ENCODE results near the gene DKC1. TPM values are rescaled to one million over a fixed set of nuclear protein-coding genes. Genes with fewer than 3 reads are reported as not detected.

DKC1 gene
- total RNA-seq, 1 experiment from 2014 or later = 123 TPM

GRCh38 chrX:154751669-154752271 is 10.9 kb upstream of the DKC1 start:
- no peak for TF ChIP-seq CBX3 (IDR thresholded peaks at IDR 0.05; ENCODE audit: low read depth)
- TF ChIP-seq ELF1 (IDR thresholded peaks at IDR 0.05; ENCODE audit: borderline replicate concordance, low read depth) = no peak
- Histone ChIP-seq H3K4me3 (replicated peaks in 1 of 2; ENCODE audit: low read depth in 1 of 2, low read length in 2 of 2) (no peak overlapping the region), H3K79me2 (ENCODE audit: insufficient read depth, low read length) (no peaks in the 10 kb centered on the region), H3K27ac (ENCODE audit: low read depth, low read length) (no peak overlapping the region), H3K9me3 (ENCODE audit: control insufficient read depth in 1 of 2, insufficient read depth in 1 of 2, low read depth in 1 of 2, low read length in 2 of 2) (no peaks in the 10 kb centered on the region), H3K9ac (ENCODE audit: low read length) (no peak overlapping the region), H3K36me3 (ENCODE audit: control insufficient read depth in 1 of 2, insufficient read depth in 2 of 2, low read length in 2 of 2) (no peaks in the 10 kb centered on the region), H3K4me1 (ENCODE audit: control insufficient read depth in 1 of 2, insufficient read depth in 2 of 2, low read length in 2 of 2) (peaks cover 0 to 3% of the 10 kb centered on the region in 2 experiments; a peak in 1 of 4 replicates), H3K4me2 (ENCODE audit: low read length) (no peak overlapping the region), H2AFZ (ENCODE audit: low read depth, low read length, poor library complexity, severe bottlenecking) (no peak overlapping the region), H3K27me3 (ENCODE audit: insufficient read depth, low read length) (peaks cover 5% of the 10 kb centered on the region; the same call in 1 of the 2 replicates), H3K9me2 (ENCODE audit: insufficient read depth) (no peaks in the 10 kb centered on the region), H4K20me1 (ENCODE audit: insufficient read depth) (no peaks in the 10 kb centered on the region)
- ATAC-seq = no peak
- intact Hi-C loops (cut with micrococcal nuclease) = no loop called here
- ChIA-PET RAD21 (ENCODE audit: low non-redundant PET in 1 of 2, low total read pairs in 2 of 2, uncharacterized antibody in 2 of 2, unreplicated experiment in 2 of 2) (no interaction called here), POLR2A (no interaction called here), CTCF (no interaction called here)
- DNase-seq (ENCODE audit: low read depth, low spot score) = no peak
- BruUV-seq (replicated peaks) = no TSS peak

- RAD21 ChIA-PET (ENCODE audit: low non-redundant PET in 1 of 2, low total read pairs in 2 of 2, uncharacterized antibody in 2 of 2, unreplicated experiment in 2 of 2) = no interaction called here
- H3K9ac ChIP-seq (ENCODE audit: low read length) = no peak overlapping the region
- CTCF ChIA-PET = no interaction called here
- H4K20me1 ChIP-seq (ENCODE audit: insufficient read depth) = no peaks in the 10 kb centered on the region
- intact Hi-C loops (cut with micrococcal nuclease) = no loop called here
- H3K27me3 ChIP-seq (ENCODE audit: insufficient read depth, low read length) = no peaks in the 10 kb centered on the region
- POLR2A ChIA-PET = no interaction called here
- H3K36me3 ChIP-seq (ENCODE audit: control insufficient read depth in 1 of 2, insufficient read depth in 2 of 2, low read length in 2 of 2) = no peaks in the 10 kb centered on the region
- H3K27ac ChIP-seq (ENCODE audit: low read depth, low read length) = no peak overlapping the region
- H3K4me1 ChIP-seq (ENCODE audit: control insufficient read depth in 1 of 2, insufficient read depth in 2 of 2, low read length in 2 of 2) = peaks cover 0 to 5% of the 10 kb centered on the region in 2 experiments; a peak in 1 of 4 replicates
- H3K9me2 ChIP-seq (ENCODE audit: insufficient read depth) = no peaks in the 10 kb centered on the region
- no peak overlapping the region for H3K4me3 ChIP-seq (replicated peaks in 1 of 2; ENCODE audit: low read depth in 1 of 2, low read length in 2 of 2)
- DNase-seq (ENCODE audit: low read depth, low spot score) (no peak), ATAC-seq (no peak)
- H3K79me2 ChIP-seq (ENCODE audit: insufficient read depth, low read length) = peaks cover 9% of the 10 kb centered on the region
- no peak overlapping the region for H2AFZ ChIP-seq (ENCODE audit: low read depth, low read length, poor library complexity, severe bottlenecking)
- no peak overlapping the region for H3K4me2 ChIP-seq (ENCODE audit: low read length)
- BruUV-seq (replicated peaks) = no TSS peak
- no peak for TF ChIP-seq ZNF274 (IDR thresholded peaks at IDR 0.05; ENCODE audit: low read depth, low read length)
- no peak for TF ChIP-seq ATF3 (IDR thresholded peaks at IDR 0.05)
- no peak for TF ChIP-seq CEBPB (IDR thresholded peaks at IDR 0.05; ENCODE audit: low read depth)
- no peak for TF ChIP-seq TCF7L2 (IDR thresholded peaks at IDR 0.05; ENCODE audit: borderline replicate concordance, extremely low read depth, insufficient read depth, insufficient read length)
- TF ChIP-seq ELF1 (IDR thresholded peaks at IDR 0.05; ENCODE audit: borderline replicate concordance, low read depth) = no peak
- no peak for TF ChIP-seq POLR2A (IDR thresholded peaks at IDR 0.05; ENCODE audit: borderline replicate concordance, extremely low read depth, insufficient read depth, insufficient read length)
- H3K9me3 ChIP-seq (ENCODE audit: control insufficient read depth in 1 of 2, insufficient read depth in 1 of 2, low read depth in 1 of 2, low read length in 2 of 2) = no peaks in the 10 kb centered on the region
Observed at GRCh38 chrX:154758696-154759095, 4.0 kb upstream of the DKC1 start.

Data from HCT116 (cell line).